Fibroblast of mammary gland (primary cell): ENCODE results near the gene PILRA.
A peak's percentile ranks its signal among the peaks of the same experiment; 100 is the strongest.

Experiments
- DNase-seq: peaks from one replicate; pipeline ENCODE4 v3.0.0-alpha.2; 2010; ENCODE audit warnings: low read depth
- H3K4me3 ChIP-seq: 2 replicates; pipeline ENCODE4 v1.5.1; 2011; ENCODE audit warnings: low read depth, mild to moderate bottlenecking, low read length, moderate library complexity; ENCODE audit not compliant: control insufficient read depth
- TF ChIP-seq, protein P1 (sequence below): conservative IDR thresholded peaks from 2 replicates; pipeline ENCODE4 v1.5.1; 2011; ENCODE audit warnings: low read depth, low read length, inconsistent platforms; ENCODE audit not compliant: control insufficient read depth, insufficient read depth

PILRA gene

DNA sequence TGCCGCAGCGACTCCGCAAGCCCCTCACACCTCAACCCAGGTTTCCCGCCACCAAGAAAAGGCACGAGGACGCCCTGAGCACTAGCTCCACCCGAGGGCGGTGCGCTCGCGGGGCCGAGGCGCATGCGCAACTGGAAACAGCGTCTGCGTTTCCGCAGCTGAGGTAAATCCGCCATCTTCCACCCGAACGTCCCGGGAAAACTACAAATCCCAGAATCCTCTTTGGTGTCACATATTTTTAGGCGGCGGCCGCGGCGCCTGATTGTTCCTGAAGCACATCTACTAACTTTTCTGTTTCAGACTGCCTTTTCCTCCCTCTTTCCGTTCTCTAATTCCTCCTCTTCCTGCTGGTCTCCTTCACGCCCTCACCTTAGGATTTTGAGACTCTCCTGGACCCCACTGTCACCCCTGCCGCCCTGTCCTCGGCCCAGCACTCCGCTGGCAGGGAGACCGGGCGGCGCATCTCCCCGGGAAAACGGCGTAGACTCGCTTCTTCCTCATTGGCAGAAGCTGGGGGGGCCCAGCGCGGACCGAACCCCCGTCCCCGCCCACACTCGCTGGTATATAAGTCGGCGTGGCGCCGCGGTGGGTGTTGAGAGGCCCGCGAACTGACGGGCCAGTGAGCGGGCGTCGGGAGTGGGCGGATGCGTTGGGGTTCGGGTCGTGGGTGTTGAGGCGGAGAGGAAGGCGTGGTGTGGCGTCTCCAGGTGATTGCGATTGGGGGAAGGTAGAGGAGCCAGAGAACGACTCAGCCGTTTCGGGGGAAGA is 55.1 kb downstream of the PILRA start, which contains the start of gene ZCWPW1:
Gene ZCWPW1, minus strand, starts transcription at position 505 of the 768 bp plus-strand sequence. CDS start 8,054 bp downstream, outside the sequence.
- TF ChIP-seq, protein P1, sequence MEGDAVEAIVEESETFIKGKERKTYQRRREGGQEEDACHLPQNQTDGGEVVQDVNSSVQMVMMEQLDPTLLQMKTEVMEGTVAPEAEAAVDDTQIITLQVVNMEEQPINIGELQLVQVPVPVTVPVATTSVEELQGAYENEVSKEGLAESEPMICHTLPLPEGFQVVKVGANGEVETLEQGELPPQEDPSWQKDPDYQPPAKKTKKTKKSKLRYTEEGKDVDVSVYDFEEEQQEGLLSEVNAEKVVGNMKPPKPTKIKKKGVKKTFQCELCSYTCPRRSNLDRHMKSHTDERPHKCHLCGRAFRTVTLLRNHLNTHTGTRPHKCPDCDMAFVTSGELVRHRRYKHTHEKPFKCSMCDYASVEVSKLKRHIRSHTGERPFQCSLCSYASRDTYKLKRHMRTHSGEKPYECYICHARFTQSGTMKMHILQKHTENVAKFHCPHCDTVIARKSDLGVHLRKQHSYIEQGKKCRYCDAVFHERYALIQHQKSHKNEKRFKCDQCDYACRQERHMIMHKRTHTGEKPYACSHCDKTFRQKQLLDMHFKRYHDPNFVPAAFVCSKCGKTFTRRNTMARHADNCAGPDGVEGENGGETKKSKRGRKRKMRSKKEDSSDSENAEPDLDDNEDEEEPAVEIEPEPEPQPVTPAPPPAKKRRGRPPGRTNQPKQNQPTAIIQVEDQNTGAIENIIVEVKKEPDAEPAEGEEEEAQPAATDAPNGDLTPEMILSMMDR, result no peak
- H3K4me3 ChIP-seq, result peak within 1 kb of the TSS; percentile 84

DNA sequence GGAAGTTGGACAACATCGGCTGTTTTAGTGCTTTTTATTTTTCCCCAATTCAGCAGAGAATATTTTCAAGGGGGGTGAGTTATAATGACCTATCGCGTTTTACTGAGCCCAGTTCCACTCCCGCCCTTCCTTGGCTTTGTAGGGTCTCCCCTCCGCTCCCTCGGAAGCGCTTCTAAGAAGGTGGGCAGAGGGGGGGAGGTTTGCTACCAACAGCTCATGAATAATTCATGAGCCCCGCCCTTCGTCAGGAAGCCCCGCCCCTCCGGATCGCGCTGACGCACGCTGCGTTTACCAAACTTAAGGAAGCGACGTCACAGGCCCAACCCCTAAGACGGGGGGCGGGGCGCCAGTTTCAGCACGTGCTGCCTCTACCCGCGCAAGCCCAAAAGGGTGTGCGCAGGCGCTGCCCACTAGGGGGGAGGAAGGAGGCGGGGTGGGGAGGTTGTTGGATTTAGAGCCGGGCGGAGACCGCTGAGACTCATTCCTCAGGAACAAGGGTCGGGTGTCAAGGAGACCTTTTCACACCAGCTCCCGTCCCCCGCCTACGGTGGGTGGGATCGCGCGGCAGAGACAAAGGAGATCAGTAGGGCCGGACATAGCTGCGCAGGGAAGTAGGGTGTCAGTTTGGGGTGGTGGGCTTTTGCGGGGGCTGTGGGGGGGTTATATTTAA is 55.8 kb downstream of the PILRA start:
- TF ChIP-seq, protein P1, result no peak

More for the DNA sequence above, 55.1 kb downstream of the PILRA start, which contains the start of gene ZCWPW1:
- peak; percentile 97 for DNase-seq

DNA sequence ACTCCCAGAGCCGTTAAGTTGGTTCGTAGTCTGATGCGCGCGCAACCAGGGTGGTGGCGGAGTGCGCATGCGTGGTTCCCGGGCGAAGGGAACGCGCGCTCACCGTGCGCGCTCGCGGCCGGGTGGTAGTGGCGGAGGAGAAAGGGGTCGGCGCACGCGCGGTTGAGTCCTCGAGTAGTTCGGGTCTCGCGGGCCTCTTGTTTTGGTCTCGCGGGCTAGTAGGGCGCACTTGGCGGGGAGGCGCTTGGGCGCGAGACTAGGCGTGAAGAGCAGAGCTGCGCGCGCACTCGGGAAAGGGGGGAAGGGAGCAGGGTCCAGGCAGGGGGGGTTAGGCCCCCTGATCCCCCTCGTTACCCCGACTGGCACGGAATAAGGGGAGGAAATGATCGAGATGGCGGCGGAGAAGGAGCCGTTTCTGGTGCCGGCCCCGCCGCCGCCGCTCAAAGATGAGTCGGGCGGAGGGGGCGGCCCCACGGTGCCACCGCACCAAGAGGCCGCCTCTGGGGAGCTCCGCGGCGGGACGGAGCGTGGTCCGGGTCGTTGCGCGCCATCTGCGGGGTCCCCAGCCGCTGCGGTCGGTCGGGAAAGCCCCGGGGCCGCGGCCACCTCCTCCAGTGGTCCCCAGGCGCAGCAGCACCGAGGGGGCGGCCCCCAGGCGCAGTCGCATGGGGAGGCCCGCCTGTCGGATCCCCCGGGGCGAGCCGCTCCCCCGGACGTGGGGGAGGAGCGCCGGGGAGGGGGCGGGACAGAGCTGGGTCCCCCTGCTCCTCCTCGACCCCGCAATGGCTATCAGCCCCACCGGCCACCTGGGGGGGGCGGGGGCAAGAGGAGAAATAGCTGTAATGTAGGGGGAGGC is 56.6 kb downstream of the PILRA start, which contains the start of gene MEPCE:
Gene MEPCE, plus strand, starts transcription at position 195 of the 856 bp plus-strand sequence. Its CDS starts 188 bp downstream, at position 383.
- H3K4me3 ChIP-seq, result peak within 1 kb of the TSS; percentile 84
- DNase-seq, result peak; percentile 92
- TF ChIP-seq, protein P1, result no peak

More for the DNA sequence above, 55.8 kb downstream of the PILRA start:
- peak overlapping the region; percentile 84 for H3K4me3 ChIP-seq
- peak; percentile 99 for DNase-seq

DNA sequence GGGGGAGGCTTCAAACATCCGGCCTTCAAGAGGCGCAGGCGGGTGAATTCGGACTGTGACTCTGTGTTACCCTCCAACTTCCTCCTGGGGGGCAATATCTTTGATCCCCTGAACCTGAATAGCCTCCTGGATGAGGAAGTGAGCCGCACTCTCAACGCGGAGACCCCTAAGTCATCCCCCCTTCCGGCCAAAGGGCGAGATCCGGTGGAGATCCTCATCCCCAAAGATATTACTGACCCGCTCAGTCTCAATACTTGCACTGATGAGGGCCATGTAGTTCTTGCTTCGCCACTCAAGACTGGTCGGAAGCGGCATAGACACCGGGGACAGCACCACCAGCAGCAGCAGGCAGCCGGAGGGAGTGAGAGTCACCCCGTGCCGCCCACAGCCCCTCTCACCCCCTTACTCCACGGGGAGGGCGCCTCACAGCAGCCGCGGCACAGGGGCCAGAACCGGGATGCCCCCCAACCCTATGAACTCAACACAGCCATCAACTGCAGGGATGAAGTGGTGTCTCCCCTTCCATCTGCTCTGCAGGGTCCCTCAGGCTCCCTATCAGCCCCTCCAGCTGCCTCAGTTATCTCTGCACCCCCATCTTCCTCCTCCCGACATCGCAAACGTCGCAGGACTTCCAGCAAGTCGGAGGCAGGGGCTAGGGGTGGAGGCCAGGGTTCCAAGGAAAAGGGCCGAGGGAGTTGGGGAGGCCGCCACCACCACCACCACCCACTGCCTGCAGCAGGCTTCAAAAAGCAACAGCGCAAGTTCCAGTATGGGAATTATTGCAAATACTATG is 57.4 kb downstream of the PILRA start:
- TF ChIP-seq, protein P1, result no peak
- peak overlapping the region; percentile 84 for H3K4me3 ChIP-seq
- DNase-seq, result no peak

- TF ChIP-seq, protein P1, result no peak
- DNase-seq, result no peak
- peak overlapping the region; percentile 84 for H3K4me3 ChIP-seq
Observed at GRCh38 chr7:100431286-100431735, 58.0 kb downstream of the PILRA start.

DNA sequence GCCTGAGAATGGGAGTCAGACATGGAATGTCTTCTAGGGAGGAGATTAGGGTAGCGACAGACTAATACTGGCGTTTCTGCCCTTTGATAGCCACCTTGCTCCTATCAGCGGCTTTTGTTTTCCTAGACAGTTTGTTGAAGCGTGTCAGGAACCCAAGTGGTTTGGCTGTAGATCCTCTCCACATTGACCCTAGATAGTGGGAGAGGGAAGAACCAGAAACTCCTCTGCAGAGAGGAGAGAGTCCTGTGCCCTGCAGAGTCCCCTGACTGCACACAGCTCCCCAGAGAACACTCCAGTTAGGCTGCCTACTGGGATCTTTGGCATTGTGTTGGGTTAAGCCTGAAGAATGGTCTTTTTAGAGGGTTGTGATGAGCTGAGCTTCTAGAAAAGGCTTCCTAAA is 58.8 kb downstream of the PILRA start:
- no peak for DNase-seq
- peak overlapping the region; percentile 4 for H3K4me3 ChIP-seq
- TF ChIP-seq, protein P1, result no peak
